Transverse colon (tissue), 4 donors: ENCODE data around the gene MBTPS2.

Source experiments
- CTCF ChIP-seq, 5 experiments: fragments of 200-600 bp in 3 of 5; fragments of 450-650 bp in 2 of 5; sonication (generic) in 3 of 5; IDR thresholded peaks; 1 replicate in 2 of 5; 2 replicates in 3 of 5; pipeline ENCODE4 v1.5.1; 2016 to 2017; ENCODE audit warnings: antibody characterized with exemption in 5 of 5, inconsistent platforms in 3 of 5, mild to moderate bottlenecking in 2 of 5, moderate library complexity in 1 of 5
- POLR2A ChIP-seq: fragments of 450-650 bp; IDR thresholded peaks from one replicate; pipeline ENCODE4 v1.6.1; 2016; ENCODE audit warnings: antibody characterized with exemption, mild to moderate bottlenecking, moderate library complexity
- POLR2AphosphoS5 ChIP-seq, 3 donors: sonication (generic); formaldehyde crosslinking; IDR thresholded peaks; one replicate each; pipeline ENCODE4 v1.6.1; 2016; ENCODE audit warnings: antibody characterized with exemption in 3 of 3

DNA sequence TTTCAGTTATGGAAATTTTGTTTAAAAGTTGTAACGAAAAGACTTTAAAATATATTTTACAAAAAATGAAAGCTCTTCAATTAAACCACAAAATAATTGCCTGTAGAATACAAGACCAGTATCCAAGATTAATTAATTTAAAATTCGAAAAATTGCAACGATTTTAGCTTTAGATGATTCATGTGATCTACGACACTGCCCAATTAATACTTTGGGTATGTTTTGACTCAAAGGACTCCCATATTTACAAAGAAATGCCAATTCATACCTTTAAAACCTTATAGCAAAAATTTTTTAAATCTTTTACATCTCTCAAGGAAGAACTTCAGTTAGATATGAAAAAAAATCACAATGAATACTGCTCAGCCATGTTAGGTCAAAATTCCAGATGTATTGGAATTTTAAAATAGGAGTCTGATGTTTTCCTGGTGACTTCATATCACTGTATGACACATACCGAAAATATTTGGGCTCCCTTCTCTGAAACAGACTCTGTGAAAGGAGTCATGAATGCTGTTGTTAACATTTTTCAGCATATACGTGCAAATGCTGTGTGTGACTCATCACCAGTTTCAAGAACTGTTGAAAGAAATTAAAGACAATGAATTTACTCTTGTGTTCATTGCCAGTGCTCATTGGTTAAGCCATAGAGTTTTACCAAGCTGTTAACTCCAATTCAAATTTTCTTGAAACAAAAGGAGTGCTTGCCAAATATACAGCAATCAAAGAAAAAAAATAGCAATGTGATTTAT lies 87.3 kb downstream of the MBTPS2 start:
- no peak for TF ChIP-seq CTCF (IDR thresholded peaks at IDR 0.05)
- no peak for TF ChIP-seq POLR2A
- no peak for TF ChIP-seq POLR2AphosphoS5 (IDR thresholded peaks at IDR 0.05)
